Stromal cell of bone marrow (primary cell): ENCODE results near the gene LENG1.

ENCODE experiments used
- DNase-seq: peaks from one replicate; pipeline ENCODE4 v3.0.0-alpha.2; 2012; ENCODE audit warnings: low read depth

Gene LENG1

GRCh38 chr19:54164369-54165068, 5.0 kb upstream of the LENG1 start:
- no peak for DNase-seq

DNA sequence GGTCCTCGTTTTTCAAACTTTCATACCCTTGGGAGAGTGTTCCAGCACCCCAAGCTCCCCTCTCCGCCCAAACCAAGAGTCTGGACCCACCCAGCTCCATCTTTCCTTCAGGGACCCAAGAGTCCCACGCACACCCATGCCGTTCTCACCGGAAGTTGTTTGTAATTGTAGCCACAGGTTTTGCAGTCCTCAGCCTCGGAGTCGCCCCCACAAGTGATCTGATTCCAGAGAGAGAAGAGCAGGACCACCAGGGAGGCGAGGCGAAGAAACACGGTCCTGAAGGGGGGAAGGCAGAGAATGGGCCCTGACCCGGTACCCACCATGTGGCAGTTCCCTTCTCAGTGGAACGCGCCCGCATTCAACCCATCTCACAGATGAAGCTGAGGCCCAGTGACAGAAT, 3.4 kb upstream of the LENG1 start:
- no peak for DNase-seq

- DNase-seq = no peak
Measured at GRCh38 chr19:54162241-54162805, 2.8 kb upstream of the LENG1 start.

- no peak for DNase-seq
Measured at GRCh38 chr19:54160854-54161253, 1.3 kb upstream of the LENG1 start.

DNA sequence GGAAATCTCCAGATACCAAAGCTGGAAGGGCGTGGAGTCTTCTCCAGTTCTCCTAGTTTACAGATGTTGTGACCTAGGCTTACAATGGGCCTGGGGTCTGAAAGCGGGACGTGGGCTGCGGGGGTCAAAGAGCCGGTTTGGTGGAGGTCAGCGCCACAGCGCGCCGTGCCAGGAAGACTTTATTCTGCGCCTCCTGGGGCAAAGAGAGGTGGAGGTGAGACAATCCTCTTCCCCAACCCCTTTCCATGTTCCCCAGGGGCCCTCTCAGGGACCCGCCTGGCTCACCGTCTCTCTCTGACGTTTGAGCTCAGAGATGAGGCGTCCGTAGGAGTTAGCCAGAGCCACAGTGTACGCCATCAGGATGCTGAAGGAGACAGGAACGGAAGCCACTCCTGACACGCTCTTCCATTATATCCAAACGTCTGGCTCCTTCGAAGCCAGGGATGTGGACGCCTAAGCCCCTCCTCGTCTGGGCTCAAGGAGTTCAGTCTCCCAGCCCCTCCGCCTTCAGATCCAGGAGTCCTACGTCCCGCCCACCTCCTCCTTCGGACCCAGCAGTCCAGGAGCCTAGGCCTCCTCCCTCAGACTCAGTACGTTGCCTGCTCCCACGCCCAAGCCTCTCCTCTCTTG, 776 bp upstream of the LENG1 start:
- DNase-seq = no peak

DNA sequence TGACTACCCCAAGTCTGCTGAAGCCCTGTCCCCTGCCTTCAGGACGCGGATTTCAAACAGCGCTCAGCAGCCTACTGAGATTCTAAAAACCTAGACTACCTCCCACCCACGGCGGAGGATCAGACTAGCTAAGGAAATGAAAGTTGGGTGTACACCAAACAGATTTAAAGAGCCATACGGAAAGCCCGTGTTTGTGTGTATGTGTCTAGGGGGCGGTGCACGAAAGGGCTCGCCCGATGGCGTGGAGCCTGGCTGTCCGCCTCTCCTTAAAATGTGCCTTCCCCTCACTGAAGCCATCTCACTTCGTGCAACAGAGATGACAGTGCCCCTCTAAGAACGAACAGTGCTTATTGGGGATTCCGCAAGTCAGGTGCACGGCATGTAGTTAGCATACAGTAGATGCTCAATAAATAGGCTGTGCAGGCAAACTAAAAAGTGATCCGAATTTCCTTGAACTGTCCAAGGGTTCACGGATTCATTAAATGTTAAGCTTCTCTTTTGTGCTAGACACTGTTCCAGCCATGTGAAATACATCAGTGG, 639 bp downstream of the LENG1 start:
- DNase-seq = no peak

- no peak for DNase-seq
Measured at GRCh38 chr19:54156953-54157352, 2.6 kb downstream of the LENG1 start.

DNA sequence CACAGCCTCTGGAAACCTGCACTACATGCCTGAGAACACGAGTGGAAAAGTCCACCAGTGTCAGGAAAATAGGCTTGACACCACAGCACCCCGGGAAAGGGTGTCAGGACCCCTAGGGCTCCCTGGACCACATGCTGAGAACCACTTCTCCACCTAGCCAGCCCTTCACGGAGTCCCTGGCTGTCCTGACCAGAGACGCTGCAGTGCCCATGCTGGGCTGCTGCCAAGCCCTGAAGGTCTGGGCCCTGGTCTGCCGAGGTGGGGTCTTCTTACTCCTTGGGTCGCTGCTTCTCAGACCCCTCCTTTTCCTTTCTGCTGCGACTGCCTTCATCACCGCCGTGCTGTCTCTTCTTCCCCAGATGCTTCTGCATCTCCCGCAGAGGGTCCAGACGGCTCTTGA, 3.0 kb downstream of the LENG1 start:
- no peak for DNase-seq

GRCh38 chr19:54155694-54156093, 3.8 kb downstream of the LENG1 start:
- no peak for DNase-seq

DNA sequence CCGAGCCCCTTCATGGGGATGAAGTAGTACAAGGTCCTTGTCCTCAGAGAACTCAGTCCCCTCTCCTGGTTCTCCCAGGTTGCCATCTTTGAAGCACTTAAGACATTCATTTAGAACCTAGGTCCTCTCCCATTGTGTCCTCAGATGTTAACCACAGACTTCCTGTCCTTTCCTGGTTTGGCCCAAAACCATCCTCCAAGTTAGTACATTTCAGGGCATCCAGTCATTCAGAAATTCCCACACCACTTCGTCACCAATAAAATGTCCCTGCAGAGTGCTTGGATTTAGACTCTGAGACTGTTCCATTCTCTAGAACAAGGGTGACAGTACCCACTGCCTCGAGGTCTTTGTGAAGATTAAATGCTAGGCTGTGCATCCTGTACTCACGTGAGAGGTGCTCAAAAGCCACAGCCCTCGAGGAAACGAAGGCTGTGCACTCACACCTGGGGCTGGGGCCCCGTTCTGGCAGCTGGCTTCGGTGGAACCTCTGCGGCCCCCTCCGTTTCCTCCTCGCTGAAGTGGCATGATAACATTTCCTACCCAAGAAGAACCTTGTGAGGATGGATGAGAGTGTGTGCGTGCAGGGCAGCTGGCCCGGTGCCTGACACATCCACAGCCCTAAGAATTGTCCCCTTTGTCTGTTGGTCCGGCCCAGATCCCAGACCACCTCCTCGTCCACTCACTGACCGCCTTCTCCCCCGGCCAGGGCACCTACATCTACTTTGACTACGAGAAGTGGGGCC, 4.7 kb downstream of the LENG1 start:
- DNase-seq = no peak

DNA sequence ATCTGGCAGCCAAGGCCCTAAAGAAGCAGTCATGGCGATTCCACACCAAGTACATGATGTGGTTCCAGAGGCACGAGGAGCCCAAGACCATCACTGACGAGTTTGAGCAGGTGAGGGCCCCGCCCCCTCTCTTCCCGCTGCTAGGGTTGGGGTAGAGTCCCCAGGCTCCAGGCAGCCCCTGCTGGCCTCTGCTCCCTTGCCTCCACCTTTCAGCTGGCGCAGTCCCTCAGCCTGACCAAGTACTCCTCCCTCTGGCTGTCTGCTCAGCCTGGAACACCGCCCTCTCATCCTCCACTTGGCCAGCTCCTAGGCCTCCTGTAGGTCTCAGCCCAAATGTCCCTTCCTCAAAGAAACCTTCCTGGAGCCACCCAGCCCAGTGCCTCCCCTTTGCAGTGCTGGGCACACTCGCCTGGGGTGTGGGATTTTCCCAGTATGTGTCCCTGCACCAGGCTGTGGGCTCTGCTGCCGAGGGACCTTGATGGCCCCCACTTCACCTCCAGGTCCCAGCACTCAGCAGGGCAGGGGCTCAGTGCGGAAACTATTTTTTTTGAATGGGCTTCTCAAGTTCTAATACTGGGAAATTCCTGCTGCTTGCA, 5.7 kb downstream of the LENG1 start:
- DNase-seq = no peak

DNA sequence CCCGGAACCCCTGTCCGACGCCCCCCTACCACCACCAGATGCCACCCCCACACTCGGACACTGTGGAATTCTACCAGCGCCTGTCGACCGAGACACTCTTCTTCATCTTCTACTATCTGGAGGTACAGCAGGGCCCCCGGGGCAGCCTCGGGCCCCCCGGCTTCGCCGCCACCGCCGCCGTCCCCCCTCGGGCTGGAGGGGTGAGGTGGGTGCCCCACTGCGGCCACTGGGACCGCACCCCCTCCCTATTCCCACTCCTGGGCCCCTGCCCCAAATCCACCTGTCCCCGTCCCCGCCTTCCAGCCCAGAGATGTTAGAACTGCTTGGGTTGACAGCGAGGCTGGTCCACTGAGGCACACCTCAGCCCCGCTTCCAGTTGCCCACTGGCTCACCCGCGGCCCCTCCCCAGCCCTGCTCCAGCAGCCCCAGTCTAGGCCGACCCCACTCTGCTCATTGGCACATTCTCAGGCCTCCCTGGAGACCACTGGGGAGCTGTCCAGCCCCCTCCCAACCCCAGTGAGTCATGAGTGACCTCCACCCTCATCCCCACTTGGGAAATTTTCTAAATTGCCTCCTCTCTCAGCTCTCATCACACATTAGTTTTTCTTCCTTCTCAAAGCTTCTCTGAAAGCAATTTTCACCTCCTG, 6.5 kb downstream of the LENG1 start:
- no peak for DNase-seq

- DNase-seq = no peak
Measured at GRCh38 chr19:54152267-54152666, 7.3 kb downstream of the LENG1 start.

- no peak for DNase-seq
Measured at GRCh38 chr19:54151362-54152035, 8.0 kb downstream of the LENG1 start.

- DNase-seq = no peak
Measured at GRCh38 chr19:54149021-54149812, 10.3 kb downstream of the LENG1 start.

DNA sequence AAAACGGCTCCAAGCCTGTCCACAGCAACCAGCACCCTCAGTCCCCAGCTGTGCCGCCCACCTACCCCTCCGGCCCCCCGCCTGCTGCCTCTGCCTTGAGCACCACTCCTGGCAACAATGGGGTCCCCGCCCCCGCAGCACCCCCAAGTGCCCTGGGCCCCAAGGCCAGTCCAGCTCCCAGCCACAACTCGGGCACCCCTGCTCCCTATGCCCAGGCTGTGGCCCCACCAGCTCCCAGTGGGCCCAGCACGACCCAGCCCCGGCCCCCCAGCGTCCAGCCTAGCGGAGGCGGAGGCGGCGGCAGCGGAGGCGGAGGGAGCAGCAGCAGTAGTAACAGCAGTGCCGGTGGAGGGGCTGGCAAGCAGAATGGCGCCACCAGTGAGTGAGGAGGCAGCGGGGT, 11.4 kb downstream of the LENG1 start:
- no peak for DNase-seq

GRCh38 chr19:54147676-54148075, 11.8 kb downstream of the LENG1 start:
- DNase-seq = no peak

DNA sequence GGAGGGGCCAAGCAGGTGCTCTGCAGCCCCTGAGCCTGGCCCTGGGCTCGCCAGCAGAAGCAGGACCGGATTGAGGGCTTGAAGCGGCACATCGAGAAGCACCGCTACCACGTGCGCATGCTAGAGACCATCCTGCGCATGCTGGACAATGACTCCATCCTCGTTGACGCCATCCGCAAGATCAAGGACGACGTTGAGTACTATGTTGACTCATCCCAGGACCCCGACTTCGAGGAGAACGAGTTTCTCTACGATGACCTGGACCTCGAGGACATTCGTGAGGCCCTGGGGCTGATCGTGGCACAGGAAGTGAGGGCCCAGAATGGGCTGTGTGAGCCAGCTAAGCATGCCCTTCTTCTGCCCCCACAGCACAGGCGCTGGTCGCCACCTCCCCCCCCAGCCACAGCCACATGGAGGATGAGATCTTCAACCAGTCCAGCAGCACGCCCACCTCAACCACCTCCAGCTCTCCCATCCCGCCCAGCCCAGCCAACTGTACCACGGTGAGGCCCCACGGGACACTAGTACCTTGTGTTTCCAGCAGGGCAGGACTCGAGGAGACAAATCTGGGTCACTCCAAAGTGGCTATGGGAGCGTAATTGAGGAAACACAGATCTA, 13.9 kb downstream of the LENG1 start:
- no peak for DNase-seq

- no peak for DNase-seq
Measured at GRCh38 chr19:54142166-54142780, 17.2 kb downstream of the LENG1 start.
